Midbrain (tissue), 1 donor: Measurements from ENCODE around the gene KRTAP20-3.

ENCODE experiments used
- DNase-seq: peaks from one replicate; lab custom pipeline; 2025; lab: John Stamatoyannopoulos, UW

Gene KRTAP20-3

DNA sequence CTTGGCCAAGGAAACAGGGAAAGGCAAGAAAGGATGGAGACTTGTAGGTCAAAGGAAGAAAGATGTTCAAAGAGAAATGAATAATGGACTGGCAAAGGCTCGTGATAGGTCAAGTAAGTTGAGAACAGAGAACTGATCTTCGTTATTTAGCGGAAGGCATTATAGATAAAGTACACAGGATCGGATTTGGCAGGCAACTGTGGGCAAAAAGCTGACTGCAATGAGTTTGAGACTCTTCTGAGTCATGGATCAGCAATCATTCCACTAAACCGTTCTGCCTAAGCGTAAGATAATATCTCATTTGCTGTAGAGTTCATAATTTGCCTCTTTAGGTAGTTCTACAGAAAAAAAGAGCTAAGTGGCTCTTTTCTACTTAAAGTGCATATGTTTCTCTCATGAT lies 41.8 kb downstream of the KRTAP20-3 start:
- no peak for DNase-seq

DNA sequence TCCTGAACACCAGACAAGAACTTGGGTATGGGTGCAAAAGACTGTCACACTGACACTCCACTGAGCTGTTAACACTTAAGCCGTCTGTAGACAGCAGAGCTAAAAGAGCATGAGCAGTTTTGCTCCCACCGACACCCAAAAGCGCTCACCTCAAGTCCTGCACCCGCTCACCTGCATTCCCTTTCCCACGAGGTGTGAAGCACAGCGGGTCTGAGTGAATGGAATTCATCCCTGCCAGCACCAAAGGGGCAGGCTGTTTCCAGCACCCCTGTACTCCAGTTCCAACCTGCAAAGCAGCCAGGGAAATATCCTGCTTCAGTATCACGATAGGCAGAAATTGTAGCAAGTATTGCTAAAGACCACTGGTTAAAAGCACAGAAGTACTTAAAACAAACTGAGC lies 47.2 kb downstream of the KRTAP20-3 start:
- DNase-seq = no peak
